BJ (cell line): Measurements from ENCODE around the gene FAHD1. TPM values are rescaled to one million over a fixed set of nuclear protein-coding genes. Genes with fewer than 3 reads are reported as not detected.

Experiments used
- CTCF ChIA-PET: fragments of 350-600 bp; formaldehyde crosslinking; extraction: SDS; loops from one replicate; lab custom pipeline; 2021; ENCODE audit warnings: antibody characterized with exemption, inconsistent platforms; lab: Yijun Ruan, JAX
- POLR2A ChIA-PET: fragments of 300-600 bp; sonication (Branson Sonifier 250); formaldehyde crosslinking; extraction: SDS; loops from one replicate; lab custom pipeline; 2021; ENCODE audit warnings: antibody characterized with exemption; lab: Charles Lee
- DNase-seq: peaks from one replicate; pipeline ENCODE4 v3.0.0-alpha.2; 2011; ENCODE audit warnings: low read depth
- H3K27me3 ChIP-seq: 2 replicates; pipeline ENCODE4 v1.6.0; 2011; ENCODE audit warnings: low read length; ENCODE audit not compliant: control insufficient read depth, insufficient read depth
- H3K36me3 ChIP-seq: 2 replicates; pipeline ENCODE4 v1.5.1; 2011; ENCODE audit warnings: low read length; ENCODE audit not compliant: control insufficient read depth, insufficient read depth
- H3K4me3 ChIP-seq: 2 replicates; pipeline ENCODE4 v1.5.1; 2011; ENCODE audit warnings: low read depth, mild to moderate bottlenecking, control low read depth, low read length
- polyA plus RNA-seq: library from polyadenylated mRNA; depleted of rRNA; stranded (reverse); fragments of >200 nt; gene quantifications from 2 replicates; pipeline ENCODE4 v1.2.3, GENCODE V29; 2011
- TF ChIP-seq, protein P1 (sequence below): IDR thresholded peaks from 2 replicates; pipeline ENCODE4 v1.5.1; 2011; ENCODE audit warnings: low read depth, mild to moderate bottlenecking, control low read depth, inconsistent platforms, low read length, moderate library complexity; ENCODE audit not compliant: insufficient read depth

The FAHD1 gene
- polyA plus RNA-seq, 1 experiment = 52.5 TPM

DNA sequence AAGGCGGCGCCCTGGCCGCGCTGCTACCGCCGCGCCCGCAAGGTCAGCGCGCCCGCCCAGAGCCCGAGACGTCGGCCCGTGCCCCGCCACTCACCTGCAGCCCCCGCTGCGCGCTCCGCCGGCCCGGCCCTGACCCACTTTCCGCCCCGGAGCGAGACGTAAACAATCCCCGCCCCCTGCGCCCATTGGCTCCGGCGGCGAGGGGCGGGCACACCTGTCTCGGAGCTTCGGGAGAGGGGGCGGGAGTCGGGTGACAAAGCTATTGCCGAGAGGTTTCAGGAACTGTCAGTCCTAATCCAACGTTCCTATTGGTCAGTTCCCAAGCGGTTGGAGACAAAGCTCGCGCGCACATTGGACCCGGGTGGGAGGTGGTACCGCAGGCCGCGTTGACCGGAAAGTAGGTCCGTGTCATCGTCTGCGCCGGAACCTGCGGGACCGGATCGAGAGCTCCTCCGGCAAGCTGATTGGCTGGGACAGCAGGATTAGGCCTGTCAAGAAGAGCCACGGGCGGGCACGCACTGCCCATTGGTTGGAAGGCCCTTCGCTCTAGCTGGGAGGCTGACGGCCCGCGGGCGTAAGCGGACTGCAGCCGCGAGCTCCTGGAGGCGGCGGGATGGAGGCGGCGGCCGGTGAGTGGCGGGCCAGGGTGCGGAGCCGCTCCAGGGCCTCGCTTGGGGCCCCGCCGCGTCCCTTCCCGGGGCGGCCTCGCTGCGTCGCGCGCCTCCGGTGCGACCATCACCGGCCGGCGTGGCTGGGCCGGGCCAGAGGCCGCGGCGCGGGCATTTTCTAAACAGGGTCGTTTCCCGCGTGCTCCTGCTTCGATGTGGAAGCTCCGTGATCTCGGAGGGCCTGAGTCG lies 44.4 kb upstream of the FAHD1 start, which contains the start of the genes NUBP2 and SPSB3:
Gene NUBP2, plus strand, starts transcription at position 553 of the 857 bp plus-strand sequence. Its CDS starts 61 bp downstream, at position 614.
Gene SPSB3, minus strand, starts transcription at position 164 of the 857 bp plus-strand sequence. CDS start 1,088 bp downstream, outside the sequence.
- peak within 1 kb of the TSS; percentile 77 for H3K4me3 ChIP-seq
- peaks cover 16% of the 10 kb centered on the region for H3K36me3 ChIP-seq
- no peaks in the 10 kb centered on the region for H3K27me3 ChIP-seq
- POLR2A ChIA-PET = interaction anchor here (0.5 to 1.1 kb wide), 2 partner anchors 12 to 210 kb away, joined by 3 read pairs; no protein-coding TSS in a partner anchor
- DNase-seq = peak; percentile 100
- CTCF ChIA-PET = interaction anchor here (0.8 to 2.1 kb wide), 8 partner anchors 9 to 77 kb away, joined by 3 to 11 read pairs (median 4); partner anchors contain the start of genes EME2, MAPK8IP3, MRPS34 and NME3
- TF ChIP-seq, protein P1, sequence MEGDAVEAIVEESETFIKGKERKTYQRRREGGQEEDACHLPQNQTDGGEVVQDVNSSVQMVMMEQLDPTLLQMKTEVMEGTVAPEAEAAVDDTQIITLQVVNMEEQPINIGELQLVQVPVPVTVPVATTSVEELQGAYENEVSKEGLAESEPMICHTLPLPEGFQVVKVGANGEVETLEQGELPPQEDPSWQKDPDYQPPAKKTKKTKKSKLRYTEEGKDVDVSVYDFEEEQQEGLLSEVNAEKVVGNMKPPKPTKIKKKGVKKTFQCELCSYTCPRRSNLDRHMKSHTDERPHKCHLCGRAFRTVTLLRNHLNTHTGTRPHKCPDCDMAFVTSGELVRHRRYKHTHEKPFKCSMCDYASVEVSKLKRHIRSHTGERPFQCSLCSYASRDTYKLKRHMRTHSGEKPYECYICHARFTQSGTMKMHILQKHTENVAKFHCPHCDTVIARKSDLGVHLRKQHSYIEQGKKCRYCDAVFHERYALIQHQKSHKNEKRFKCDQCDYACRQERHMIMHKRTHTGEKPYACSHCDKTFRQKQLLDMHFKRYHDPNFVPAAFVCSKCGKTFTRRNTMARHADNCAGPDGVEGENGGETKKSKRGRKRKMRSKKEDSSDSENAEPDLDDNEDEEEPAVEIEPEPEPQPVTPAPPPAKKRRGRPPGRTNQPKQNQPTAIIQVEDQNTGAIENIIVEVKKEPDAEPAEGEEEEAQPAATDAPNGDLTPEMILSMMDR = no peak

DNA sequence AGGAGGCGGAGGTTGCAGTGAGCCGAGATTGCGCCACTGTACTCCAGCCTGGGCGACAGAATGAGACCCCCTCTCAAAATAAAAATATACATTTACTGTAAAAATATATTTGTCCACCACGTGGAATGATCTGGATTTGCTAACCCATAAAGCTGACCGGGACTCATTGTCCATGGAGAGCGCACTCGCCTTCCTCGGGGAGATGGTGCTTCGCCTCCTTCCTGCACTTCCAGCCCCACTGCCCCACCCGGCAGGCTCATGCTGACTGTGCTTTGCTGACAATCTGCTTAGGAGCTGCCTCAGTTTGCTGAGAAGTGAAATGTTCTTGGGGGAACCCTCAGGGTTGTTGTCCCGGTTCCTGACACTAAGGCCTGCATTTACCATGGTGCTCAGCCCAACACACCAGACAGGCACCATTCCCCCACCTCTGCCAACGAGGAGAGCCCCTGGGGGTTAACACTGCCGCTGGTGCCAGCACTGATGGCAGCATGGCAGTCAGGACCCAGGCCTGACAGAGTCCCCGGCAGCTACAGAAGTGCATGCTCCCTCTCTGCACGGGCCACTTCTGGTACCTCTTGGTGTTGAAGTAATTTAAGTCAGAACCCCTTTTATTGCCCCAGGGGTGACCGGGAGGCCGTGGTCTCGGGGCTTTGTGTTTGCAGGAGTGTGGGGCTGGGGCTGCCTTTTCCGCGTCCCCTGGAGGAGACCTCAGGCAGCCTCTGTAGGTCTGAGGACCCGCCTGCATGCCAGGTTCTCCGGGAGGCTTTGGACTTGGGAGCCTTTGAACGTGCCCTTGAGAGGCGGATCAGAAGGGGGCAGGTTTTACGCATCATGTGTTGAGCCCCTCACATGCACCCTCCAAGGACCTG lies 41.8 kb upstream of the FAHD1 start:
- ChIA-PET POLR2A (no interaction called here), CTCF (no interaction called here)
- H3K36me3 ChIP-seq = peaks cover 18% of the 10 kb centered on the region
- TF ChIP-seq, protein P1 = no peak
- H3K27me3 ChIP-seq = no peaks in the 10 kb centered on the region
- no peak for DNase-seq
- H3K4me3 ChIP-seq = no peak overlapping the region

DNA sequence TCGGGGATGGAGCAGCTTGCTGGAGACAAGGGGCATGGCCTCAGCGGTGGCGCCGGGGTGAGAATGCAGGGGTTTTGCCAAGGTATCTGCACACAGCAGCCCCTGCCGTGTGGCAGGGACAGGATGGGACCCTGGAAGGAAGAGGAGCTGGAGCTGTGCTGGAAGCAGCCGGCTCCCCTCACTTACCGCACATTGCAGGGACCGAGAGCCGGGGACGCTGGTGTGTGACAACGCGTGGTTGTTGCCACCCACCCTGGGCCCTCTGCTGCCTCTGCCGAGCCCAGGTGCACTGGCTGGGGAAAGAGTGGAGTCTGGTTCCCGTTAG lies 41.2 kb upstream of the FAHD1 start:
- TF ChIP-seq, protein P1 = no peak
- H3K36me3 ChIP-seq = peaks cover 17% of the 10 kb centered on the region
- CTCF ChIA-PET = no interaction called here
- DNase-seq = no peak
- POLR2A ChIA-PET = no interaction called here
- H3K4me3 ChIP-seq = no peak overlapping the region
- no peaks in the 10 kb centered on the region for H3K27me3 ChIP-seq

DNA sequence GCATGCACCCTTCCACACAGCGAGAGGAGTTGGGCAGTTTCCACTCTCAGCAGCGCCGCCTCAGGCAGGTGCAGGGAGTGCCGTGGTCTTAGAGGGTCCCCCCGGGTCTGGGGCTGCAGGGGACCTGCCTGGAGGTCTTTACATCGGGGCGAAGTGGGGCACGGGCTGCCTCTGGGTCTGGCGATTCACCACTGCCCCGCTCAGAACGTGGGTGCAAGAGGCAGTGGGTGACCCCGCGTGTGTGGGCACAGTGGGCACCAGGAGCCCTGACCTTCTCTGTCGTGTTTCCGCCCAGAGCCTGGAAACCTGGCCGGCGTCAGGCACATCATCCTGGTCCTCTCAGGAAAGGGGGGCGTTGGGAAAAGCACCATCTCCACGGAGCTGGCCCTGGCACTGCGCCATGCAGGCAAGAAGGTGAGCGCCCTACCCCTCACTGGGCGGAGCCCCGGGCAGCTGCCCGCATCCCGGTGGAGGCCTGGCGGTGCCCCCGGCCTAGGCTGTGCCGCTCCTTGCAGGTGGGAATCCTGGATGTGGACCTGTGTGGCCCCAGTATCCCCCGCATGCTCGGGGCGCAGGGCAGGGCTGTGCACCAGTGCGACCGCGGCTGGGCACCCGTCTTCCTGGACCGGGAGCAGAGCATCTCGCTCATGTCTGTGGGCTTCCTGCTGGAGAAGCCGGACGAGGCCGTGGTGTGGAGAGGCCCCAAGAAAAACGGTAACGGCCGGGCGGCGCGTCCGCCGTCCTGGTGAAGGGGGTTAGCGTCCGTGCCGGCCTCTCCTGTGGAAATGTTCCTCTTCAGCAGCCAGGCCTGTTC lies 40.6 kb upstream of the FAHD1 start:
- POLR2A ChIA-PET = no interaction called here
- DNase-seq = no peak
- Histone ChIP-seq H3K4me3 (no peak overlapping the region), H3K27me3 (no peaks in the 10 kb centered on the region), H3K36me3 (peaks cover 14% of the 10 kb centered on the region)
- TF ChIP-seq, protein P1 = no peak
- CTCF ChIA-PET = no interaction called here
